SK-N-SH treated with all-trans-retinoic acid at 6 μM for 48 hours (cell line): Measurements from ENCODE around the gene C9orf85.

Source experiments
- ATAC-seq: fragments of 200-7000 bp; cut with Tn5 transposase; 3 replicates; pipeline ENCODE4 v1.9.1; 2020; ENCODE audit warnings: mild to moderate bottlenecking, moderate library complexity
- ARNTL ChIP-seq: fragments of 450-650 bp; formaldehyde crosslinking; IDR thresholded peaks from 2 replicates; pipeline ENCODE4 v1.5.0; 2020; ENCODE audit warnings: low read depth, mild to moderate bottlenecking, moderate library complexity, borderline replicate concordance
- BACH2 ChIP-seq: fragments of 250-450 bp; sonication (Bioruptor Pico); IDR thresholded peaks from 2 replicates; pipeline ENCODE4 v1.9.0; 2021; ENCODE audit warnings: mild to moderate bottlenecking, borderline replicate concordance
- CREB5 ChIP-seq: fragments of 250-450 bp; sonication (Bioruptor Pico); IDR thresholded peaks from 2 replicates; pipeline ENCODE4 v1.5.1; 2020; ENCODE audit warnings: low read depth, mild to moderate bottlenecking, moderate library complexity
- CSRNP3 ChIP-seq: fragments of 250-450 bp; sonication (Bioruptor Pico); IDR thresholded peaks from 2 replicates; pipeline ENCODE4 v1.5.1; 2021; ENCODE audit warnings: mild to moderate bottlenecking, moderate library complexity
- ESRRG ChIP-seq: fragments of 250-450 bp; sonication (Bioruptor Pico); IDR thresholded peaks from 2 replicates; pipeline ENCODE4 v1.6.1; 2021; ENCODE audit warnings: mild to moderate bottlenecking
- GLIS3 ChIP-seq: fragments of 250-450 bp; sonication (Bioruptor Pico); IDR thresholded peaks from 2 replicates; pipeline ENCODE4 v1.5.0; 2020; ENCODE audit warnings: mild to moderate bottlenecking, moderate library complexity
- ISL1 ChIP-seq: fragments of 250-450 bp; sonication (Bioruptor Pico); IDR thresholded peaks from 2 replicates; pipeline ENCODE4 v2.1.2; 2022; ENCODE audit warnings: mild to moderate bottlenecking, moderate library complexity
- OSR1 ChIP-seq: fragments of 250-450 bp; sonication (Bioruptor Pico); IDR thresholded peaks from 2 replicates; pipeline ENCODE4 v1.8.0; 2022; ENCODE audit warnings: moderate library complexity, mild to moderate bottlenecking, inconsistent platforms
- PATZ1 ChIP-seq: fragments of 250-450 bp; sonication (Bioruptor Pico); IDR thresholded peaks from 2 replicates; pipeline ENCODE4 v1.8.0; 2020; ENCODE audit warnings: mild to moderate bottlenecking, moderate library complexity, borderline replicate concordance
- POU6F1 ChIP-seq: fragments of 250-450 bp; sonication (Bioruptor Pico); IDR thresholded peaks from 2 replicates; pipeline ENCODE4 v1.8.0; 2021; ENCODE audit warnings: low read depth, mild to moderate bottlenecking, moderate library complexity, borderline replicate concordance
- RARB ChIP-seq: fragments of 250-450 bp; sonication (Bioruptor Pico); IDR thresholded peaks from 2 replicates; pipeline ENCODE4 v1.8.0; 2021; ENCODE audit warnings: mild to moderate bottlenecking, moderate library complexity
- SNAI2 ChIP-seq: fragments of 250-450 bp; sonication (Bioruptor Pico); IDR thresholded peaks from 2 replicates; pipeline ENCODE4 v1.5.0; 2020; ENCODE audit warnings: mild to moderate bottlenecking, moderate library complexity
- TCF4 ChIP-seq: fragments of 250-450 bp; sonication (Bioruptor Pico); IDR thresholded peaks from 2 replicates; pipeline ENCODE4 v1.8.0; 2021; ENCODE audit warnings: mild to moderate bottlenecking, moderate library complexity, borderline replicate concordance
- TOX ChIP-seq: fragments of 250-450 bp; sonication (Bioruptor Pico); IDR thresholded peaks from 2 replicates; pipeline ENCODE4 v1.8.0; 2021; ENCODE audit warnings: mild to moderate bottlenecking, moderate library complexity, borderline replicate concordance
- TSHZ2 ChIP-seq: fragments of 250-450 bp; sonication (Bioruptor Pico); IDR thresholded peaks from 2 replicates; pipeline ENCODE4 v1.5.0; 2020; ENCODE audit warnings: mild to moderate bottlenecking, moderate library complexity
- ZC3H10 ChIP-seq: fragments of 250-450 bp; sonication (Bioruptor Pico); IDR thresholded peaks from 2 replicates; pipeline ENCODE4 v1.5.1; 2021; ENCODE audit warnings: mild to moderate bottlenecking, moderate library complexity
- ZFP3 ChIP-seq: fragments of 250-450 bp; sonication (Bioruptor Pico); IDR thresholded peaks from 2 replicates; pipeline ENCODE4 v1.5.0; 2020; ENCODE audit warnings: mild to moderate bottlenecking, moderate library complexity
- ZFP30 ChIP-seq: fragments of 450-650 bp; formaldehyde crosslinking; IDR thresholded peaks from 2 replicates; pipeline ENCODE4 v1.5.0; 2022; ENCODE audit warnings: mild to moderate bottlenecking, moderate library complexity
- ZNF565 ChIP-seq: fragments of 450-650 bp; formaldehyde crosslinking; conservative IDR thresholded peaks from 2 replicates; pipeline ENCODE4 v1.5.0; 2020; ENCODE audit warnings: low read depth, mild to moderate bottlenecking, moderate library complexity
- ZNF70 ChIP-seq: fragments of 450-650 bp; formaldehyde crosslinking; IDR thresholded peaks from 2 replicates; pipeline ENCODE4 v1.5.0; 2020; ENCODE audit warnings: mild to moderate bottlenecking, moderate library complexity

Gene C9orf85

GRCh38 chr9:71876829-71877228 lies 34.6 kb upstream of the C9orf85 start:
- ATAC-seq, result no peak
- TF ChIP-seq POU6F1 (CRISPR knock-in tag) (no peak), ZC3H10 (CRISPR knock-in tag) (no peak), RARB (no peak), ZNF70 (CRISPR knock-in tag) (no peak), CREB5 (CRISPR knock-in tag) (no peak), TOX (CRISPR knock-in tag) (no peak), TCF4 (CRISPR knock-in tag) (no peak), ZNF565 (no peak), OSR1 (CRISPR knock-in tag) (no peak), ESRRG (no peak), SNAI2 (CRISPR knock-in tag) (no peak), GLIS3 (CRISPR knock-in tag) (no peak), ZFP30 (CRISPR knock-in tag) (no peak)

GRCh38 chr9:71878327-71879274 lies 32.8 kb upstream of the C9orf85 start:
- TF ChIP-seq ZFP30 (CRISPR knock-in tag), result no peak
- TF ChIP-seq ZFP3 (CRISPR knock-in tag), result no peak
- no peak for TF ChIP-seq OSR1 (CRISPR knock-in tag)
- TF ChIP-seq BACH2, result no peak
- no peak for TF ChIP-seq ZNF70 (CRISPR knock-in tag)
- no peak for TF ChIP-seq TCF4 (CRISPR knock-in tag)
- TF ChIP-seq TOX (CRISPR knock-in tag), result no peak
- TF ChIP-seq CSRNP3 (CRISPR knock-in tag), result no peak
- no peak for TF ChIP-seq PATZ1 (CRISPR knock-in tag)
- TF ChIP-seq GLIS3 (CRISPR knock-in tag), result no peak
- no peak for TF ChIP-seq CREB5 (CRISPR knock-in tag)
- TF ChIP-seq ZNF565, result no peak
- no peak for TF ChIP-seq ARNTL (CRISPR knock-in tag)
- no peak for TF ChIP-seq TSHZ2 (CRISPR knock-in tag)
- TF ChIP-seq ISL1, result no peak
- no peak for TF ChIP-seq RARB
- no peak for ATAC-seq
